Kidney (tissue), 14 donors: ENCODE results near the gene SCIN. TPM values are rescaled to one million over a fixed set of nuclear protein-coding genes. Genes with fewer than 3 reads are reported as not detected.

ENCODE experiments used
- DNase-seq, 5 donors: peaks; one replicate each; pipeline ENCODE4 v3.0.0-alpha.2; 2013 to 2020
- FAIRE-seq: peaks from 2 replicates; lab custom pipeline; 2012; peaks lifted over from hg19 to GRCh38; lab: Jason Lieb, UNC
- H3K27ac ChIP-seq, 2 donors: one replicate each; pipeline ENCODE4 v1.7.0; 2013; ENCODE audit warnings: low read depth in 2 of 2, low read length in 2 of 2, inconsistent platforms in 1 of 2
- H3K27me3 ChIP-seq: one replicate; pipeline ENCODE4 v1.7.1; 2013; ENCODE audit warnings: low read length, inconsistent platforms; ENCODE audit not compliant: control insufficient read depth, insufficient read depth
- H3K36me3 ChIP-seq, 3 donors: one replicate each; pipeline versions ENCODE4 v1.7.0 to v1.7.1; 2013; ENCODE audit warnings: low read length in 3 of 3, control low read depth in 1 of 3, inconsistent platforms in 1 of 3; ENCODE audit not compliant: insufficient read depth in 3 of 3, control insufficient read depth in 2 of 3
- H3K4me1 ChIP-seq, 3 donors: one replicate each; pipeline versions ENCODE4 v1.7.0 to v1.7.1; 2013; ENCODE audit warnings: low read length in 3 of 3, inconsistent platforms in 1 of 3, low read depth in 1 of 3; ENCODE audit not compliant: control insufficient read depth in 2 of 3, insufficient read depth in 2 of 3
- H3K4me3 ChIP-seq, 3 donors: one replicate each; pipeline versions ENCODE4 v1.7.0 to v1.8.1; 2013; ENCODE audit warnings: low read length in 3 of 3, control low read depth in 1 of 3, inconsistent platforms in 1 of 3
- H3K9ac ChIP-seq, 3 donors: one replicate each; pipeline versions ENCODE4 v1.7.0 to v1.7.1; 2013; ENCODE audit warnings: low read length in 3 of 3, control low read depth in 1 of 3, inconsistent platforms in 1 of 3
- H3K9me3 ChIP-seq, 3 donors: one replicate each; pipeline versions ENCODE4 v1.7.0 to v1.7.1; 2013; ENCODE audit warnings: low read length in 3 of 3, control low read depth in 1 of 3, inconsistent platforms in 1 of 3; ENCODE audit not compliant: control insufficient read depth in 2 of 3, insufficient read depth in 1 of 3
- CTCF ChIP-seq: IDR thresholded peaks from 3 replicates; pipeline ENCODE4 v1.5.1; 2012; ENCODE audit warnings: mild to moderate bottlenecking, moderate library complexity, borderline replicate concordance; ENCODE audit not compliant: insufficient read depth; ENCODE audit errors: extremely low read depth
- intact Hi-C: fragments of 100-400 bp; cut with DNase I; formaldehyde crosslinking; loops from one replicate; pipeline ENCODE4 v1.11.1; 2022
- polyA plus RNA-seq: library from polyadenylated mRNA; stranded (reverse); fragments of 350-450 nt; fragmentation: Illumina TruSeq; extraction: RNeasy Lipid Tissue Mini Kit (QIAGEN cat#74804); gene quantifications from one replicate; pipeline ENCODE4 v1.2.3, GENCODE V29; 2014; ENCODE audit warnings: low read depth, low replicate concordance; ENCODE audit not compliant: insufficient read depth
- total RNA-seq: library from RNA; stranded (reverse); fragmentation: NEBNext Ultra II Directional; extraction: Animal tissue kit (Norgen Biotek cat#: 25700); gene quantifications from one replicate; pipeline ENCODE4 v1.2.1, GENCODE V29; 2021
- donor health status: control.
- donor health status: control.
- donor health status: control.
- donor health status: control.
- donor health status: control.
- donor health status: DM: yes; HTN: yes; CAD: no.
- donor health status: Normal renal cell carcinoma (clear cell type).

Gene SCIN
- total and polyA plus RNA-seq, 2 donors from 2014 or later = 62.8 to 141 TPM

DNA sequence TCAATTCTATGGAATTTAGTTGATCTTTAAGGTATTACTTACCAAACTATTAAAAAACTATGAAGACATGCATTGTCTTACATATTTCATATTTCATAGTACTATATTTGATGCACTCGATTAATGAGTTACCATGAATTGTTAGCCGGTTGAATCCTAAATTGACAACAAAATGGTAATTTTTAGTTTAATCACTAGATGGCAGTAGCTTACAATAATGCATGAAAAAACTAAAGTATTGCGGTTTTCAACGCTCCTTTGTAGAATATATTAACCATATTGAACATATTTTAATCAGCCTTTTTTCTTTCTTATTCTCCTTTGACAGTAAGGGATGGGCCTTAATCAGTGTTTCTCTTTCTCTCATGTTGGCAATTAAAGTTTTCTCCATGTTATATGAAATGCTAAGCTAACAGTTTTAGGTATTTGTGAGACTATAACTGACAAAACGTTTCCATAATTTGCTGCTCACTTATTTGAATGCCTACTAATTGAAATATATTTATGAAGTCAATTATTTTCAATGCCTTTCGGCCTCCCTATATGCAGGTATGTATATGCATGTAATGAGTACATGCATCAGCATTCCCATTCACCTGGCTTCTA, 68.4 kb downstream of the SCIN start:
- Histone ChIP-seq H3K4me1 (peaks cover 0 to 2% (median 0%) of the 10 kb centered on the region in 3 donors), H3K4me3 (no peak overlapping the region), H3K27me3 (no peaks in the 10 kb centered on the region), H3K36me3 (peaks cover 0 to 11% (median 6%) of the 10 kb centered on the region in 3 donors), H3K9ac (no peak overlapping the region), H3K27ac (no peak overlapping the region), H3K9me3 (no peaks in the 10 kb centered on the region)
- intact Hi-C loops = no loop called here
- peak; percentile 46 for TF ChIP-seq CTCF
- peak; percentile 95 for FAIRE-seq
- DNase-seq = peak in 2 of 5 donors; percentile 43 to 64

DNA sequence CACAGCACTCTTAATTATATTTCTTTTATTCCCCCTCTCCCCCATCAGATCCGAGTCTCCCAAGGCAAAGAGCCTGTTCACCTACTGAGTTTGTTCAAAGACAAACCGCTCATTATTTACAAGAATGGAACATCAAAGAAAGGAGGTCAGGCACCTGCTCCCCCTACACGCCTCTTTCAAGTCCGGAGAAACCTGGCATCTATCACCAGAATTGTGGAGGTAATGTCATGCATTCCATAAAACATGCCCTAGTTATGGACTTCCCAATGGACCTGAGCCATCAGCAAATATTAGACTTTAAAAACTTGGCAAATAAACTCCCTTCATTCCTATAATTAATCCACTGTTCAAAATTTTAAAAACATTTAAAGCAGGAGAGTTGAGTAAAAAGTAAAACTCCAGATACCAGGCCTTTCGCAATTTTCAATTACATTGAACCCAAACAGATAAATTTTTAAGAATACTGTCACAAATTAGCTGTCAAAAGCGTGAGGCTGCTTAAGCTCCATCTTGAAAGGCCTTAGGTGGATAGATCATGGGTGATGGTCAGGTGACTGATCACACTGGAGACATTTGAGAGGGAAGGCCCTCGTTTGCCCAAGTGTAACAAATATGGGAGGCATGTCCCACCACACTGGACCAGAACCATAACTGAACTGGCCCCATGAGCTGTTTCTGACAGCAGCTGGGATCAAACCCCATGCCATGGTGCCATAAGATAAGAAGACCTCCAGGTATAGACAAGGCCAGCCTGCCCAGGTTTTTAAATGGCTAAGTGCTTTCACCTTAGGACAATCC, 70.0 kb downstream of the SCIN start:
- no peak for FAIRE-seq
- intact Hi-C loops = loop anchor here (10.0 kb wide), 1 partner anchor 614 kb away; no protein-coding TSS in a partner anchor
- peaks cover 0 to 11% (median 6%) of the 10 kb centered on the region in 3 donors for H3K36me3 ChIP-seq

DNA sequence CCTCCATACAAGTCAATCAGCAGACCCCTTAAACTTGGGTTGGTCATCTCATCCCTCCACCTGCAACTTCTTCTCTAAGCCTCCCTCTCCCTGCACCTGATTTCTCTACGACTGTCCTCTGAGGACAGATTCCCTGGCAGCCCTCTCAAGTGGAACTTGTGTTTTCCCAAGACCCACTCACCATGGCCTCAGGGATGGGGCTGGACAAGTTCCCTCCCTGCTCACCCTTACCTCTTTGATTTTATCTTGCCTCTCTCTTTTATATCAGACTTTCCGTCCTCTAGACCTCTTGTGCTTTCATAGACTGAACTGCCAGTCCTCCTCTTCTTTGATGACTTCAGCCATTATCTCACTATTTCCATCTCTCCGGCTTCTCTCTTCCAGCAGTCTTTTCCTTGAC, 70.7 kb downstream of the SCIN start:
- no peak overlapping the region for H3K27ac ChIP-seq
- H3K4me3 ChIP-seq = no peak overlapping the region
- H3K27me3 ChIP-seq = no peaks in the 10 kb centered on the region
- no peak for TF ChIP-seq CTCF
- H3K9ac ChIP-seq = no peak overlapping the region
- H3K4me1 ChIP-seq = peaks cover 0 to 2% (median 0%) of the 10 kb centered on the region in 3 donors
- FAIRE-seq (no peak), DNase-seq (no peak)
- peaks cover 0 to 6% (median 6%) of the 10 kb centered on the region in 3 donors for H3K36me3 ChIP-seq
- intact Hi-C loops = loop anchor here (10.0 kb wide), 1 partner anchor 614 kb away; no protein-coding TSS in a partner anchor
- H3K9me3 ChIP-seq = no peaks in the 10 kb centered on the region

More for the DNA sequence above, 70.0 kb downstream of the SCIN start:
- H3K27ac ChIP-seq = no peak overlapping the region
- no peaks in the 10 kb centered on the region for H3K9me3 ChIP-seq
- H3K9ac ChIP-seq = no peak overlapping the region
- DNase-seq = no peak
- H3K27me3 ChIP-seq = no peaks in the 10 kb centered on the region
- H3K4me3 ChIP-seq = no peak overlapping the region
- TF ChIP-seq CTCF = no peak
- peaks cover 0 to 2% (median 0%) of the 10 kb centered on the region in 3 donors for H3K4me1 ChIP-seq
